HUES6 (cell line): ENCODE data around the gene SLC29A1.

ENCODE experiments used
- H3K27ac ChIP-seq: 2 replicates; pipeline ENCODE4 v1.7.0; 2013; ENCODE audit warnings: low read depth, mild to moderate bottlenecking, low read length, inconsistent platforms
- H3K27me3 ChIP-seq: 2 replicates; pipeline ENCODE4 v1.6.1; 2013; ENCODE audit warnings: low read length; ENCODE audit not compliant: control insufficient read depth, insufficient read depth
- H3K36me3 ChIP-seq: 2 replicates; pipeline ENCODE4 v1.6.1; 2013; ENCODE audit warnings: low read length; ENCODE audit not compliant: control insufficient read depth, insufficient read depth
- H3K4me1 ChIP-seq: 2 replicates; pipeline ENCODE4 v1.6.1; 2013; ENCODE audit warnings: low read length; ENCODE audit not compliant: control insufficient read depth, insufficient read depth
- H3K4me3 ChIP-seq: 2 replicates; pipeline ENCODE4 v1.5.1; 2013; ENCODE audit warnings: low read depth, low read length
- H3K9ac ChIP-seq: one replicate; pipeline ENCODE4 v1.6.1; 2013; ENCODE audit warnings: mild to moderate bottlenecking, low read length
- H3K9me3 ChIP-seq: 2 replicates; pipeline ENCODE4 v1.6.1; 2013; ENCODE audit warnings: low read depth, low read length; ENCODE audit not compliant: control insufficient read depth, insufficient read depth

Gene SLC29A1

DNA sequence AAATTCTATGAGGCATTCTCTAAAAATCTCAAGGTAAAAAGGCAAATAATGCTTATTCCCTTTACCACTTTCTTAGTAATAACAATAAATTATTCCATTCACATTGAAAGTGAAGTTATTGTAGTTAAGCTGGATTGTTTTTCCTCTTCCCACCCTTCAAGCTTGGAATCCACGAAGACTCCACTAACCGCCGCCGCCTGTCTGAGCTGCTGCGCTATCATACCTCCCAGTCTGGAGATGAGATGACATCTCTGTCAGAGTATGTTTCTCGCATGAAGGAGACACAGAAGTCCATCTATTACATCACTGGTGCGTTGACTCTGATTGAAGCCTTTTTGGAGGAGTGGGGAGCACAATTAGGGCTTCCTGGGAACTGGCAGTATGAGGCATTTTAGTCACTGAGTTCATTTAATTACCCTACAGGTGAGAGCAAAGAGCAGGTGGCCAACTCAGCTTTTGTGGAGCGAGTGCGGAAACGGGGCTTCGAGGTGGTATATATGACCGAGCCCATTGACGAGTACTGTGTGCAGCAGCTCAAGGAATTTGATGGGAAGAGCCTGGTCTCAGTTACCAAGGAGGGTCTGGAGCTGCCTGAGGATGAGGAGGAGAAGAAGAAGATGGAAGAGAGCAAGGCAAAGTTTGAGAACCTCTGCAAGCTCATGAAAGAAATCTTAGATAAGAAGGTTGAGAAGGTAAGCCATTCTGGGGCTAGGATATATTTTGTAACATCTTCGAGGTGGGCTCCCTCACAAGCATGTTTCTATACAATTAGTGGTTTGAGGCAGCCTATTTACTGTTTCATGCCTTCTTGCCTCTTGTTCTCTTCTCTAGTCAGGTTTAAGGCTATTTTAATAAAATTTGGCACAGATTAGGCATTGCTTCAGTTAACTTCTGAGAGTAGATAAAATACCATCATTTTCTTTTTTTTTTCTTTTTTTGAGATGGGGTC, 28.5 kb downstream of the SLC29A1 start:
- Histone ChIP-seq H3K9ac (no peak overlapping the region), H3K4me3 (no peak overlapping the region), H3K36me3 (peaks cover 87% of the 10 kb centered on the region)

DNA sequence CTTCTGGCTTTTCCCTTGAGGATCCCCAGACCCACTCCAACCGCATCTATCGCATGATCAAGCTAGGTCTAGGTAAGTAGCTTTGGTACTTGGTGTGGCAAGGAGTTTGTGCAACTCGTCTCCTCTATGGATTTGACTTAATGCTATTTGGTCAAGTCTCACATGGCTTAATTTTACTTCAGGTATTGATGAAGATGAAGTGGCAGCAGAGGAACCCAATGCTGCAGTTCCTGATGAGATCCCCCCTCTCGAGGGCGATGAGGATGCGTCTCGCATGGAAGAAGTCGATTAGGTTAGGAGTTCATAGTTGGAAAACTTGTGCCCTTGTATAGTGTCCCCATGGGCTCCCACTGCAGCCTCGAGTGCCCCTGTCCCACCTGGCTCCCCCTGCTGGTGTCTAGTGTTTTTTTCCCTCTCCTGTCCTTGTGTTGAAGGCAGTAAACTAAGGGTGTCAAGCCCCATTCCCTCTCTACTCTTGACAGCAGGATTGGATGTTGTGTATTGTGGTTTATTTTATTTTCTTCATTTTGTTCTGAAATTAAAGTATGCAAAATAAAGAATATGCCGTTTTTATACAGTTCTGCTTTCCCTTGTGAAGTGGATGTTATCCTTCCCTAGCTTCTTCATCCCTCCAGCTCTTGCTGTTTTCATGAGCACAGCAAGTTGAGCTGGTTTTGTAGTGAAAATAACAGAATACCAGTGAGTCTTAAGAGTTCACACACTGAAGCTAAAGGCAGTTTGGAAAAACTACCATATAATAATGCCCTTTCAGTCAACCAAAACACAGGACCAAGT, 30.1 kb downstream of the SLC29A1 start:
- H3K9ac ChIP-seq = no peak overlapping the region
- no peak overlapping the region for H3K27ac ChIP-seq
- H3K27me3 ChIP-seq = no peaks in the 10 kb centered on the region
- peaks cover 73% of the 10 kb centered on the region for H3K36me3 ChIP-seq
- no peak overlapping the region for H3K4me3 ChIP-seq
- H3K4me1 ChIP-seq = peaks cover 14% of the 10 kb centered on the region
- no peaks in the 10 kb centered on the region for H3K9me3 ChIP-seq

More for the DNA sequence above, 28.5 kb downstream of the SLC29A1 start:
- H3K4me1 ChIP-seq = peaks cover 8% of the 10 kb centered on the region; the same call in 1 of the 2 replicates
- H3K9me3 ChIP-seq = no peaks in the 10 kb centered on the region
- no peak overlapping the region for H3K27ac ChIP-seq
- no peaks in the 10 kb centered on the region for H3K27me3 ChIP-seq

DNA sequence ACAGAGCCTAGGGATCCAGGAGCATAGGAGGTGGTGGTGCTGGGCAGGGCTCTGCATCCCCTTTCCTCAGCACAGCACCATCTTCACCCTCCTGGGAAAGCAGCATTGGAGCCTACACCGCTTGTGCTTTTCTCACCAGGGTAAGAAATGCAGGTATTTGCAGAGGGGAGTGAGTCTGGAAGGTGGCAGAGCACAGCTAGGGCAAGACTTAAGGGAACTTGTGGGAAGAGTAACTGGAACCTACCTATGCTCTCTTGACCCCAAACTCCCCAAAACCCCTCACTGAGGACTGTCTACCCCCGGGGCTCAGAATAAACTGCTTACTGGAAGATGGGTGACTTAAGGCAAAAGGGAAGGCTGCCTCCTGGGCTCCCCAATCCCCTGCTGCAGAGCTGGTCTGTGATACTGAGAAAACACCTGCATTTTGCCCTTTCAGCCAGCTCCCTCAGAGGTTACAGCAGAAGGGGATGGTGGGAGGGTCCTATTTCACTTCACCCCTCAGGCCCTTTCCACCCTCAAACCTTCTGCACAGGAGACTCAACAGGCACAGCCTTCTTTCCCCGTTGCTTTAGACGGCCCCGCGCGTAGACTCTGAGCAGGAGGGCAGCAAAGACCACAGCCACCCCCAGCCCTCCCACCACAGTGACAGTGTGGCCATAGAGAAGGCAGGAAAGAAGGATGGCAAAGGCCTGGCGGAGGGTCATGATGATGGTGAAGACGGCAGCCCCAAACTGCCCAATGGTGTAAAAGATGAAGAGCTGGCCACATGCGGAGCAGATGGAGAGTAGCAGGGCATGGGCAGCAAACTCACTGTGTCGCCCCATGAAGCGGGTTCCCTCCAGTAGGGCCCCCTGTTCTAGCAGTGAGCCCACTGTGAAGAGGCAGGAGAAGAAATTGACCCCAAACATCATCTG, 31.1 kb downstream of the SLC29A1 start:
- Histone ChIP-seq H3K27me3 (no peaks in the 10 kb centered on the region), H3K9ac (no peak overlapping the region), H3K4me3 (no peak overlapping the region), H3K4me1 (peaks cover 14% of the 10 kb centered on the region), H3K9me3 (no peaks in the 10 kb centered on the region), H3K36me3 (peaks cover 71% of the 10 kb centered on the region), H3K27ac (no peak overlapping the region)

DNA sequence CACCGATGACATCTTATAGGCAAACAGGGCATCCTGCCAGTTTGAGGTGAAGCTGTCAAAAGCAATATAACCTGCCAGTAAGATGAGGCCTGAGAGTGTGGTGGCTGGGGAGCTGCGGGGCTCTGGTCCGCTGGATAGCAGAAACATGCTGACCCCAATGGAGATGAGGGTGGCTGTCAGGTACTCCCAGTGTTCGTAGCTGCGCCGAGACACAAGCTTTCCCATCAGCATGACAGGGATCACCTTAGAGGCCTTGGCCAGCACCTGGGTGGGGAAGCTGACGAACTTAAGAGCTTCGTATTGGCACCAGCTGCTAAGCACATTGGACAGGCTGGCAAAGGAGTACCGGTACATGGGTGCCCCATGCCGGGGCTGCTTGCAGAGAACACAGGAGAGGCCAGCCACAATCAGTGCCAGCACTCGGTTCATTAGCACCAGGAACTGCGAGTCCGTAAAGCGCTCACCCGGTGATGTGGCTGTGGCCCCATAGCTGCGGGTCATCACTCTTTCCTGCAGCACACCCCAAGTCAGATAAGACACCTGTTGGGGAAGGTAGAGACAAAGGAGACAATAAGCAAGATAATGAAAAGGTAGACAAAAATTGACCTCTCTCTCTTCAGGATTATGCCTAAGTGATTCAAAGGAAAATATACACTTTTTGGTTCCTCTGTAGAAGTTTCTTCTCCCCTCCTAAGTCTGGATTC, 31.9 kb downstream of the SLC29A1 start:
- Histone ChIP-seq H3K27ac (no peak overlapping the region), H3K9ac (peak overlapping the region; percentile 14), H3K4me1 (peaks cover 14% of the 10 kb centered on the region), H3K27me3 (no peaks in the 10 kb centered on the region), H3K36me3 (peaks cover 69% of the 10 kb centered on the region), H3K4me3 (peak overlapping the region; percentile 92), H3K9me3 (no peaks in the 10 kb centered on the region)

DNA sequence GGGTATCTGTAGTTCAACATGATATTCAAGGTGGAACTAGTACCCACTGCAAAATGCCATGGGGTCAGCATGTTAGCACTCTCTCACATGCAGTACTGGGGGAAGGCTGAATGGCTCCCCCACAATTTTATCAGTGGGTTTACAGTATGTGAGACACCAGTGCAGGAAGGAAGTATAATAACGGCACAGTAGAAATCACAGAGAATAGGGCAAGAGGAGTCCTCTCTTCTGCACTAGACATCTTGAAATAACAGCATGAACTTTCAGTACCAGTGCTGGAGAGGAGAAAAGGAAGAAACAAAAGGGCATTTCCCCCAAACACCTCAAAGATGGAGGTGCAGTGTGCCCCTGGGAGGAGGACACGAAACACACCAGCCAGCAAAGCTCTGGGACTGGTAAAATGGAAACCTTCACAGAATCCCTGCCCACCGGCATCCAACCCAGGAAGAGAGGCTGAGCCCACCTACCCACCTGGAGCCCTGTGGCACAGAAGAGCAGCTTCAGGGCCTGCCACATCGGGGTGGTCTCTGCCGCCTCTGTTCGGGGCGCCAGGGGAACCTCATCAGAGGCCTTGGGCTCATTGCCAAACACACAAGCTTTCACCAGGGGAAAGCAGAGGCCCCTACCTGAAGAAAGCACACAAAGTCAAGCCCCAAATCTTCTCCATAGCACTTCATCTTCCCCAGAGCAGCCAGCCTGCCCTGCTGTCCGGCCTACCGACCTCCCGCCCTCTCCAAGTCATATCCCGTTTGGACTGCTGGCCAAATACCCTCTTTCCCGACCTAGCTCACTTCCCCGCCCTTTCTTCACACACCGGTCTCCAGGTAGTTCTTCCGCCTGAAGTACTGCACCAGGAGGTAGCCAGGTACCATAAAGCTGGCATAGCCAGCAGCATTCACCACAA, 32.7 kb downstream of the SLC29A1 start:
- Histone ChIP-seq H3K27me3 (no peaks in the 10 kb centered on the region), H3K9me3 (no peaks in the 10 kb centered on the region), H3K36me3 (peaks cover 65% of the 10 kb centered on the region), H3K9ac (peak overlapping the region; percentile 93), H3K4me1 (peaks cover 14% of the 10 kb centered on the region), H3K4me3 (peak overlapping the region; percentile 92), H3K27ac (no peak overlapping the region; the same call in 1 of the 2 replicates)

DNA sequence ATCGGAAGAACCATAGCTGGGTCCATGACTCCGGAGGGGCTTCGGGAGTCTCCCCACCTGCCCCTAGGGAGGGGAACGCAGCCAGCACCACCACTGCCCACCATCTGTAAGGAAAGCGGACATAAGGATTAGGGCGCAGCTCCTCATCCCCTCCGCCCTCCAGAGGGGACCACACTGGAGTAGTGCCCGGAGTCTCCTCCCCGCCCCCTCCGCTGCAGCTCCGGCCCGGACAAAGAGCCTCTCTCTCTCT, 33.3 kb downstream of the SLC29A1 start:
- peaks cover 59% of the 10 kb centered on the region for H3K36me3 ChIP-seq
- peaks cover 14% of the 10 kb centered on the region for H3K4me1 ChIP-seq

DNA sequence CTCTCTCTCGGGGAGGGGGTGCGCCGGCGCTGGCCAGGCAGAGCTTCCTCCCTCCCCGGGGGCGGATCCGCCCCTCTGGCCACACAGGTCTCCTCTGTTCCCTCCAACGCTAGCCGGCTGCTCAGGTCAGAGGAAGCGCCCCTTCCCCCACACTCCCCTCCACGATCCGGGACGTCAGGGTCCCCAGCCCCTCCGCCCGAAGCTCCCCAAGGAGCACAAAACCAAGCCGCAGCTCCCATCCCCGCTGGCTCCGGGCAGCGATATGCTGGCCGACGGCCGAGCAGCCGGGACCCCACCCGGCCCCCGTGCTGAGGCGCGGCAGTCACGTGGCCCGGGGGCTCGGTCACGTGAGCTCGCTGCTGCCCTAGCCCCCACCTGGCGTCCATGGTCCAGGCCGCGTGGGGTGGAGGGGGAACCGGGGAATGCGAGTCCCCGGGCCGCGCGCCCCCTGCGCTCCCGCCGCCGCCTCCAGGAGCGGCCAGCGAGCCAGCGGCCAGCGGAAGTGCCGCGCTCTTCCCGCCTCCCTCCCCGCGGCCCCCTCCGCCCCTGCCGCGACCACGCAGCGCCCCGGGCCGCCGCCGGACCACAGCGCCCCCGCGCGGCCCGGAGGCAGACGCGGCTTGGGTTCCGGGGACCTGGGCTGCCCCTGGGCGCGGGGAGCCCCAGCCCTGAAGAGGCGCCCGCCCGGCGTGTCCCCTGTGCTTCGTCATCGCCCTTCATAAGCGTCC, 33.8 kb downstream of the SLC29A1 start, which contains the start of gene SLC35B2:
SLC35B2 (minus strand) TSS at position 504 of the 728 bp plus-strand sequence; CDS start at position 386, 118 bp downstream.
- no peaks in the 10 kb centered on the region for H3K27me3 ChIP-seq
- H3K4me1 ChIP-seq = peaks cover 14% of the 10 kb centered on the region
- H3K9ac ChIP-seq = peak within 1 kb of the TSS; percentile 93
- H3K27ac ChIP-seq = peak within 1 kb of the TSS; percentile 91; the same call in 1 of the 2 replicates
- H3K9me3 ChIP-seq = no peaks in the 10 kb centered on the region
- peak within 1 kb of the TSS; percentile 92 for H3K4me3 ChIP-seq
- H3K36me3 ChIP-seq = peaks cover 54% of the 10 kb centered on the region

More for the DNA sequence above, 33.3 kb downstream of the SLC29A1 start:
- Histone ChIP-seq H3K9me3 (no peaks in the 10 kb centered on the region), H3K27me3 (no peaks in the 10 kb centered on the region), H3K9ac (peak overlapping the region; percentile 93), H3K27ac (peak overlapping the region; percentile 91; the same call in 1 of the 2 replicates), H3K4me3 (peak overlapping the region; percentile 92)

DNA sequence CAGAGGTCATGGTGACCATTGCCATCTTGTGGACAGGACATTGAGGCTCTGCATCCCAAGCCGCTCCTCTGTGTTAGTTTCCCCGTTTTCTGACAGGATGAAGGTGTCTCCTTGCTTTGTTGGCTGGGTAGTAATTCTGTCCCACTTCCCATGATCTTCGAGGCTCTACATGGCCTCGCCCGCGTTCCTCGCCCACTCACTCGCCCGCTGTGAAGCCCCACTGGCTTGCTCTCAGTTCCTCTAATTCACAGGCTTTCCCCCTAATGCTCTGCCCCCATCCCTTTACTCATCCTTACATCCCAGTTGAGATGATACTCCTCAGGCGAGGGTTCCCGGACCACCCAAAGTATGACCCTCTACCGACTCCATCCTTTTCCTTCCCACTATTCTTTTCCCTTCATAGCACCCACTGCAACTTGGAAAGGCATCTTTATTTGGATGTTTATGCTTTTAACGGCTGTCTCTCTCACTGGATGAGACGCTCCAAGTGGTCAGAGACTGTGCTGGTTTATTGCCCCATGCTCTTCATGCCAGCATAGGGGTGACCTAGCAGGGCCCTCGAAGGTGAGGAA, 34.4 kb downstream of the SLC29A1 start:
- 0 out of 2 replicates have a peak overlapping the region, but pooled peaks have one; percentile 34 for H3K27ac ChIP-seq
- H3K36me3 ChIP-seq = peaks cover 49% of the 10 kb centered on the region
- no peaks in the 10 kb centered on the region for H3K9me3 ChIP-seq
- peak overlapping the region; percentile 92 for H3K4me3 ChIP-seq
- peak overlapping the region; percentile 75 for H3K9ac ChIP-seq
- H3K4me1 ChIP-seq = peaks cover 19% of the 10 kb centered on the region
- no peaks in the 10 kb centered on the region for H3K27me3 ChIP-seq
